Ovary (tissue), 9 donors: ENCODE data around the gene SKIDA1. TPM values are rescaled to one million over a fixed set of nuclear protein-coding genes. Genes with fewer than 3 reads are reported as not detected.
A peak's percentile ranks its signal among the peaks of the same experiment; 100 is the strongest.

Source experiments
- DNase-seq, 5 donors: peaks; one replicate each; pipeline ENCODE4 v3.0.0-alpha.2; 2019 to 2020
- H3K27ac ChIP-seq, 2 donors: fragments of 200-600 bp; one replicate each; pipeline versions ENCODE4 v1.5.1 to v1.8.0; 2019 to 2022
- H3K27me3 ChIP-seq: fragments of 200-600 bp; one replicate; pipeline ENCODE4 v1.8.0; 2022
- H3K36me3 ChIP-seq: fragments of 200-600 bp; sonication (generic); one replicate; pipeline ENCODE4 v1.5.1; 2019
- H3K4me1 ChIP-seq: one replicate; pipeline ENCODE4 v1.8.1; 2013; ENCODE audit warnings: mild to moderate bottlenecking, moderate library complexity; ENCODE audit not compliant: insufficient read depth
- H3K4me3 ChIP-seq: fragments of 200-600 bp; sonication (generic); one replicate; pipeline ENCODE4 v1.5.1; 2017
- H3K9me3 ChIP-seq, 2 donors: fragments of 200-600 bp in 1 of 2; sonication (generic) in 1 of 2; one replicate each; pipeline versions ENCODE4 v1.5.1 to v1.8.1; 2013 to 2019; ENCODE audit warnings: mild to moderate bottlenecking in 1 of 2, moderate library complexity in 1 of 2
- EP300 ChIP-seq: sonication (generic); formaldehyde crosslinking; IDR thresholded peaks from one replicate; pipeline ENCODE4 v1.6.1; 2017; ENCODE audit warnings: antibody characterized with exemption
- POLR2A ChIP-seq: fragments of 450-650 bp; IDR thresholded peaks from one replicate; pipeline ENCODE4 v1.6.1; 2017; ENCODE audit warnings: antibody characterized with exemption, mild to moderate bottlenecking, moderate library complexity
- WGBS, 3 donors: extraction: QIAGEN DNeasy Blood & Tissue Kit in 1 of 3; methylation state at CpG; one replicate each; pipeline versions ENCODE4 v1.1.5 to v1.1.7; 2013 to 2017; 5-methylcytosine and 5-hydroxymethylcytosine counted together
- intact Hi-C, 4 donors: fragments of 100-400 bp; cut with DNase I; formaldehyde crosslinking; loops; one replicate each; pipeline versions ENCODE4 v1.11.0 to v1.15.1; 2022 to 2023
- polyA plus RNA-seq, 2 donors: library from polyadenylated mRNA; stranded (reverse); fragments of 200-250 nt in 1 of 2; fragments of 350-450 nt in 1 of 2; fragmentation: Illumina TruSeq in 1 of 2; extraction: RNeasy Lipid Tissue Mini Kit (QIAGEN cat#74804) in 1 of 2; gene quantifications; one replicate each; pipeline ENCODE4 v1.2.3, GENCODE V29; 2013 to 2014
- total RNA-seq, 7 donors: library from RNA; depleted of rRNA in 2 of 7; stranded (reverse); fragments of >200 nt in 2 of 7; fragmentation: NEBNext Ultra II Directional in 3 of 7; extraction: Animal tissue kit (Norgen Biotek cat#: 25700) in 3 of 7; gene quantifications; one replicate each; pipeline versions ENCODE4 v1.1.0 to v1.2.4, GENCODE V29; 2016 to 2023
- TF ChIP-seq, protein P1 (sequence below), 3 donors: fragments of 450-650 bp in 2 of 3; fragments of 200-600 bp in 1 of 3; IDR thresholded peaks; one replicate each; pipeline versions ENCODE4 v1.5.1 to v1.8.0; 2016 to 2022; ENCODE audit warnings: antibody characterized with exemption in 3 of 3, mild to moderate bottlenecking in 1 of 3
- donor health status: DM: no; HTN: no; CAD: no; lungs with moderate emphysema.
- donor health status: DM: no; HTN: no; CAD: no.
- donor health status: Bipolar disorder and iron deficiency.
- donor health status: DM: yes; HTN: yes; CAD: no.
- donor health status: DM: no; HTN: no; CAD: no.
- donor health status: DM: yes; HTN: yes; CAD: no.

Gene SKIDA1
- total and polyA plus RNA-seq, 9 donors = 1.1 to 4.2 (median 3.1) TPM

DNA sequence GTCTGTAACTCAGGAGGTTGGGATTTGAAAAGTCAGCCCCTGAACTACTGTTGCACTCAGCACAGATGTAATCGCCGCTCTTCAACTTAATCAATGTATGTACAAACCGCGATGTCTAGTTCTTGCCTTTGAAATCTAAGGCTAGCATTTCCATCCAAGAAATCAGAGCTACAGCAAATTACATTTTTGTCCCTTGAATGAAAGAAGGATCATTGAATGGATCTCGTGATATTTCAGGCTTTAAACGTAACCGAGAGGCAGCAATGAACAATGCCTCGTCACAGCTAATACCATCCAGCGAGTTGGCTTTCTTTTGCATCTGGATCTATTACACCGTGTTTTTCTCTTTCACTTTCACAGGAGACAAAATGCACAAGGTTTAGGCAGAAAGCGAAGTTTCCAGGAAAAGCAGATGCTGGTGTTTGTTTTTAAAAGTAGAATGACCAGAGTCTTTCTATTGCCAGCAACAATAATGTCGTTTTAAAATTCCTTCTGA, 5.5 kb downstream of the SKIDA1 start:
- intact Hi-C loops = loop anchor here in 1 of 4 donors (10.0 kb wide), 1 partner anchor 805 kb away; the partner anchor contains the start of gene BMI1
- H3K27ac ChIP-seq = peak overlapping the region; percentile 81 to 90
- no peaks in the 10 kb centered on the region for H3K27me3 ChIP-seq
- peaks cover 7% of the 10 kb centered on the region for H3K4me1 ChIP-seq
- TF ChIP-seq EP300 = no peak
- peak overlapping the region; percentile 48 for H3K4me3 ChIP-seq
- no peaks in the 10 kb centered on the region for H3K36me3 ChIP-seq
- H3K9me3 ChIP-seq = no peaks in the 10 kb centered on the region
- no peak for DNase-seq
- 2 to 4% (median 4%) methylated on average over 12 of the region's 12 CpGs for whole genome bisulfite sequencing, 3 donors

DNA sequence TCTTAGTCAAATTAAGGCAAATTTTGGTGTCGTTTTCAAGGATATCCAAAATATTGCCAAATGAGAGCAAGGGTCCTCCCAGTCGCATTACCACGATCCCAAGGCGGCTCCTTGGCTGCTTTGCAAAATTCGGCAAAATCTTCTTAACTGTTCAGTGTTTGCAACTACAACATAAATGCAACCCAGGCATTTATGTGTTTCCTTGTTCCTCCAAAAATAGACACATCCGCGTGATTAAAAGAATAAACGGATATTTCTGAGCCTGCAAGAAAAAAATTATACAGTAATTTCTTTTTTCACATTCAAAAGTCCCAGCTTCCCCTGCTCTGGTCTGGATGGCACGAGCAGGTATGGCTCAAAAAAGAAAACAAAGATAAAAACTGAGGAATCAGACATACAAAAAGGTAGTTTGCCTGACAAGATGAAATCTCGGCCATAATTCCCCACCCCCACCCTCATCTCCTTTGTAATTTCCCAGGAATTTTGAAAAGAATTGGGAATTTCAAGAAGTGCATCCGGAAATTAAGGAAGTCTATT, 6.0 kb downstream of the SKIDA1 start:
- H3K36me3 ChIP-seq = no peaks in the 10 kb centered on the region
- 4 to 9% (median 8%) methylated on average over 11 of the region's 11 CpGs for WGBS, 3 donors
- H3K4me1 ChIP-seq = peaks cover 8% of the 10 kb centered on the region
- TF ChIP-seq EP300 (no peak), POLR2A (no peak)
- TF ChIP-seq, protein P1, sequence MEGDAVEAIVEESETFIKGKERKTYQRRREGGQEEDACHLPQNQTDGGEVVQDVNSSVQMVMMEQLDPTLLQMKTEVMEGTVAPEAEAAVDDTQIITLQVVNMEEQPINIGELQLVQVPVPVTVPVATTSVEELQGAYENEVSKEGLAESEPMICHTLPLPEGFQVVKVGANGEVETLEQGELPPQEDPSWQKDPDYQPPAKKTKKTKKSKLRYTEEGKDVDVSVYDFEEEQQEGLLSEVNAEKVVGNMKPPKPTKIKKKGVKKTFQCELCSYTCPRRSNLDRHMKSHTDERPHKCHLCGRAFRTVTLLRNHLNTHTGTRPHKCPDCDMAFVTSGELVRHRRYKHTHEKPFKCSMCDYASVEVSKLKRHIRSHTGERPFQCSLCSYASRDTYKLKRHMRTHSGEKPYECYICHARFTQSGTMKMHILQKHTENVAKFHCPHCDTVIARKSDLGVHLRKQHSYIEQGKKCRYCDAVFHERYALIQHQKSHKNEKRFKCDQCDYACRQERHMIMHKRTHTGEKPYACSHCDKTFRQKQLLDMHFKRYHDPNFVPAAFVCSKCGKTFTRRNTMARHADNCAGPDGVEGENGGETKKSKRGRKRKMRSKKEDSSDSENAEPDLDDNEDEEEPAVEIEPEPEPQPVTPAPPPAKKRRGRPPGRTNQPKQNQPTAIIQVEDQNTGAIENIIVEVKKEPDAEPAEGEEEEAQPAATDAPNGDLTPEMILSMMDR (IDR thresholded peaks at IDR 0.05) = no peak
- DNase-seq = no peak
- no peaks in the 10 kb centered on the region for H3K9me3 ChIP-seq
- H3K27me3 ChIP-seq = no peaks in the 10 kb centered on the region
- peak overlapping the region; percentile 81 to 90 for H3K27ac ChIP-seq
- intact Hi-C loops = loop anchor here in 1 of 4 donors (10.0 kb wide), 1 partner anchor 805 kb away; the partner anchor contains the start of gene BMI1
- H3K4me3 ChIP-seq = peak overlapping the region; percentile 48

DNA sequence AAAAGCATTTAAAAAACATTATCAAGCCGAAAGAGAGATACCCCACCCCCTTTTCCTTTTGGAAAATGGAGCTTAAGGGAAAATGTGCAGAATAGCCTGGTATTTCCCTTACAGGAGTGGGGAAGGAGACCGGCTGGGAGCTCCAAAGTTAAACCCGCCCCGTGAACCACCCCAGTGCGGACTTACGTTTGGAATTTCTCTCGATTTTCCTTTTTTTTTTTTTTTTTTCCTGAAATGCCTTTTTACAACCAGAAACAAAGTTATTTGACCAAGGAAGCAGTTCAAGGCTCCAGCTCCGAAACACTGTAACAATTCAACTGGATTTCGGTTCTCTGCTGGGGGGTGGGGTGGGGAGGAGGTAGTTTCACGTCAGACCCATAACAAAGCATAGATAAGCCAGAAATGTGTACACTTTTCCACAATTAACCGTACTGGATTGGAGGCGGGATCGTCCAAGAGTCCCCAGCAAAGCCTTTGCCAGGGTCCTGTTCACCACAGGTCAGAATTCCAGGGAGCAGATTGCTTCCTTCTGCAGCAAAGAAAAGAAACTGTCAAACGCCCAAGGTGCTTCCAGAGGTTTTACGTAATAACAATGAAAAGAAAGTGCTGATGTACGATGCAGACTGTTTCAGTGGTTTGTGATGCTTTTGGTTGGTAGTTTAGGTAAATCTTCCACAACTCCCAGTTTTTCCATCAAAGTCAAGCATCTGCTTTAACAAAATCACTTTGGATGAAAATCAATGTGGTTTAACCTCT, 6.7 kb downstream of the SKIDA1 start:
- H3K9me3 ChIP-seq = no peaks in the 10 kb centered on the region
- H3K27ac ChIP-seq = peak overlapping the region; percentile 81 to 90
- H3K4me1 ChIP-seq = peaks cover 8% of the 10 kb centered on the region
- no peaks in the 10 kb centered on the region for H3K27me3 ChIP-seq
- no peak for TF ChIP-seq POLR2A
- 1 to 10% (median 7%) methylated on average over 16 of the region's 16 CpGs for WGBS, 3 donors
- H3K4me3 ChIP-seq = peak overlapping the region; percentile 48
- H3K36me3 ChIP-seq = no peaks in the 10 kb centered on the region
- DNase-seq = peak; percentile 47 to 65 (median 55)
- intact Hi-C loops = loop anchor here in 1 of 4 donors (10.0 kb wide), 1 partner anchor 806 kb away; the partner anchor contains the start of gene BMI1

DNA sequence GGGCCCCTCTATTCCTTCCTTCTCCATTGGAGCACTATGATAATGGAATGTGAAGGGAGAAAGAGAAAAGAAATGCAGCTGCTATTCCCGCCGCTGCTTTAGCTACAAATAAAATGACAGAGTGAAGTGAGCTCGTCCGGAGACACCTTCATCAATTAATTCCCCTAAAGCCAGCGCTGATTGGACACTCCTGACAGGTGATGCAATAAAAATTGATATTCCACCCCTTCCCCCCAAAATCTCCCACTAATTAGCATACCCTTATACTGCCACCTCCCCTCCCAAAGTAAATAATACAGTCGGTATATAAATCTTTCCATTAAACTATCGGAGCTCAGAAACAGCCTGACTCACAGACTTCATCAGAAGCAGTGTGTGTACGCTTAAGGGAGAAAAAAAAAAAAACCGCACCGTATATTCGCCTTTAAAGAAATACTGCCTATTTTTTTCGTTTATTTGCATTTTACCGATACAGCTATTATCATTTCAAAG, 7.3 kb downstream of the SKIDA1 start:
- no peak for DNase-seq
- intact Hi-C loops = loop anchor here in 1 of 4 donors (10.0 kb wide), 1 partner anchor 807 kb away; the partner anchor contains the start of gene BMI1
- Histone ChIP-seq H3K9me3 (no peaks in the 10 kb centered on the region), H3K4me3 (peak overlapping the region; percentile 48), H3K27me3 (no peaks in the 10 kb centered on the region), H3K4me1 (peaks cover 6% of the 10 kb centered on the region), H3K27ac (peak overlapping the region; percentile 81 to 90), H3K36me3 (no peaks in the 10 kb centered on the region)
- no peak for TF ChIP-seq EP300
- TF ChIP-seq POLR2A = no peak
- TF ChIP-seq, protein P1 (IDR thresholded peaks at IDR 0.05) = no peak
- 5 to 12% (median 7%) methylated on average over 13 of the region's 13 CpGs for WGBS, 3 donors

DNA sequence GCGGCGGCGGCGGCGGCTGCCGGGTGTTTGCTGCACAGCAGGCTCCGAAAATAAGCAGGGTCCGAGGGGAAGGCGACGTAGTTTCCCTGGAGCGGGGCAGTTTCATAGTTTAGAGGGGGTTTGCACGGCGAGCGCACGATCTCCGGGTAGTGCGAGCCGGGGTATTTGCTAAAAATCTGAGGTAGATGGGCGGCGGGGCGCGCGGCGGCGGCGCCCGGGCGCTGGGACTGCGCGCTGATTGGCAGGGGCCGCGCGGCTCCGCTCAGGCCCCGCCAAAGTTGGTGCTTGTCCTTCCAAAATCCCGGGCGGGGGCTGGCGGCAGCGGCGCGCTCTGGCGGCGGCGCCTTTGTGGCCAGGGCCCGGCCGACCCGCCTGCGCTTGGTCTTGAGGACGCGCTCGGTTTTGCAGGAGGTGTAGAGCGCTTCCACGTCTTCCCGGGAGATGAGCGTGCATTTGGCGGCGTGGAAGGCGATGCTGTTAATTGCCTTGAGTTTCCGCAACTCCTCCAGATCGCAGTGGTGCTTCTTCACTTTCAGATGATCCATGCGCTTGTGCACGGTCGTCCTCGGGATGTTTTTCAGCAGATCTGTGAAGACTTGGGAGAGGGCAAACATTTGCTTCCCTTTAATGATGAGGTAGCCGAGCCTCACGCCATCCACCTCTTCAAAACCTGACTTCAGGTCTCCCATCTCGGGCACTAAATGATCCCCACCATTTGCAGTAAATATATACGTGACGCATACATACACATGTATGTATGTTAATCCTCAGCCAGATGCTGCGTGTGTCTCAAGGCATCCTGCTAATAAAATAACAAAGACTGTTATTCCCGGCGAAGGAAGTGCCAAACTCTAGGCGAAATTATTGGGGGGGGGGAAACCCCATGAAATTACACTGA, 8.1 kb downstream of the SKIDA1 start:
- Histone ChIP-seq H3K27ac (peak overlapping the region; percentile 81 to 90), H3K9me3 (no peaks in the 10 kb centered on the region), H3K36me3 (no peaks in the 10 kb centered on the region), H3K4me3 (peak overlapping the region; percentile 48), H3K27me3 (no peaks in the 10 kb centered on the region), H3K4me1 (peaks cover 6% of the 10 kb centered on the region)
- TF ChIP-seq, protein P1 (IDR thresholded peaks at IDR 0.05) = no peak
- TF ChIP-seq POLR2A = no peak
- no peak for TF ChIP-seq EP300
- peak; percentile 69 to 81 (median 76) for DNase-seq
- intact Hi-C loops = loop anchor here in 2 of 4 donors (2.0 to 10.0 kb wide), 2 partner anchors 15 to 807 kb away; partner anchors contain the start of gene BMI1 (in 1 of the 2)
- WGBS, 3 donors = 0 to 1% (median 1%) methylated on average over 68 to 73 of the region's 73 CpGs
